BE2C (cell line): ENCODE measurements around the gene ELP6.

Experiments
- DNase-seq: peaks from one replicate; pipeline ENCODE4 v3.0.0-alpha.2; 2020
- H3K27me3 ChIP-seq: fragments of 250-450 bp; sonication (Bioruptor Pico); 2 replicates; pipeline ENCODE4 v1.5.1; 2020; ENCODE audit warnings: mild to moderate bottlenecking
- H3K36me3 ChIP-seq: fragments of 250-450 bp; sonication (Bioruptor Pico); 2 replicates; pipeline ENCODE4 v1.5.1; 2020; ENCODE audit warnings: mild to moderate bottlenecking
- H3K4me1 ChIP-seq: fragments of 250-450 bp; sonication (Bioruptor Pico); 2 replicates; pipeline ENCODE4 v1.5.1; 2020
- H3K4me3 ChIP-seq: 2 replicates; pipeline ENCODE4 v1.5.1; 2011; ENCODE audit warnings: low read depth, low read length
- H3K9me3 ChIP-seq: fragments of 250-450 bp; sonication (Bioruptor Pico); 2 replicates; pipeline ENCODE4 v1.5.1; 2020
- CTCF ChIP-seq: IDR thresholded peaks from 2 replicates; pipeline ENCODE4 v1.5.1; 2012; ENCODE audit warnings: mild to moderate bottlenecking, low read depth, low read length

ELP6 gene

GRCh38 chr3:47541583-47542108 lies 28.1 kb upstream of the ELP6 start:
- no peaks in the 10 kb centered on the region for H3K36me3 ChIP-seq
- H3K9me3 ChIP-seq = no peaks in the 10 kb centered on the region
- H3K27me3 ChIP-seq = no peaks in the 10 kb centered on the region
- no peaks in the 10 kb centered on the region for H3K4me1 ChIP-seq
- no peak overlapping the region for H3K4me3 ChIP-seq
- DNase-seq = no peak
- no peak for TF ChIP-seq CTCF

- no peaks in the 10 kb centered on the region for H3K36me3 ChIP-seq
- DNase-seq = no peak
- no peak overlapping the region for H3K4me3 ChIP-seq
- H3K4me1 ChIP-seq = no peaks in the 10 kb centered on the region
- H3K27me3 ChIP-seq = no peaks in the 10 kb centered on the region
- no peak for TF ChIP-seq CTCF
- no peaks in the 10 kb centered on the region for H3K9me3 ChIP-seq
Measured at GRCh38 chr3:47540281-47540680, 26.8 kb upstream of the ELP6 start.

GRCh38 chr3:47536967-47537366 lies 23.5 kb upstream of the ELP6 start:
- H3K4me1 ChIP-seq = no peaks in the 10 kb centered on the region
- no peak for DNase-seq
- no peaks in the 10 kb centered on the region for H3K27me3 ChIP-seq
- H3K36me3 ChIP-seq = no peaks in the 10 kb centered on the region
- no peaks in the 10 kb centered on the region for H3K9me3 ChIP-seq
- TF ChIP-seq CTCF = no peak
- H3K4me3 ChIP-seq = no peak overlapping the region

- Histone ChIP-seq H3K27me3 (no peaks in the 10 kb centered on the region), H3K4me3 (no peak overlapping the region), H3K9me3 (no peaks in the 10 kb centered on the region), H3K36me3 (no peaks in the 10 kb centered on the region), H3K4me1 (no peaks in the 10 kb centered on the region)
- TF ChIP-seq CTCF = no peak
- no peak for DNase-seq
Measured at GRCh38 chr3:47536221-47536891, 22.8 kb upstream of the ELP6 start.

- H3K36me3 ChIP-seq = no peaks in the 10 kb centered on the region
- no peak for DNase-seq
- no peaks in the 10 kb centered on the region for H3K9me3 ChIP-seq
- H3K4me3 ChIP-seq = no peak overlapping the region
- no peaks in the 10 kb centered on the region for H3K27me3 ChIP-seq
- H3K4me1 ChIP-seq = no peaks in the 10 kb centered on the region
- TF ChIP-seq CTCF = no peak
Measured at GRCh38 chr3:47533996-47534454, 20.5 kb upstream of the ELP6 start.

- no peaks in the 10 kb centered on the region for H3K36me3 ChIP-seq
- TF ChIP-seq CTCF = no peak
- no peak for DNase-seq
- no peaks in the 10 kb centered on the region for H3K27me3 ChIP-seq
- no peaks in the 10 kb centered on the region for H3K9me3 ChIP-seq
- no peak overlapping the region for H3K4me3 ChIP-seq
- no peaks in the 10 kb centered on the region for H3K4me1 ChIP-seq
Measured at GRCh38 chr3:47533481-47533880, 20.0 kb upstream of the ELP6 start.
